WI38 (cell line): ENCODE results near the gene TP53.
A peak's percentile ranks its signal among the peaks of the same experiment; 100 is the strongest.

Experiments
- H3K4me3 ChIP-seq: 2 replicates; pipeline ENCODE4 v1.5.1; 2011; ENCODE audit warnings: low read depth, mild to moderate bottlenecking, control low read depth, low read length
- CTCF ChIP-seq: IDR thresholded peaks from 2 replicates; pipeline ENCODE4 v1.5.1; 2012; ENCODE audit warnings: low read depth, mild to moderate bottlenecking, control low read depth, low read length

TP53 gene

GRCh38 chr17:7633093-7633492, 54.2 kb downstream of the TP53 start:
- H3K4me3 ChIP-seq: no peak overlapping the region
- no peak for TF ChIP-seq CTCF

- peak; percentile 59; the same call in 1 of the 2 replicates for TF ChIP-seq CTCF
- H3K4me3 ChIP-seq: no peak overlapping the region
Measured at GRCh38 chr17:7632492-7632894, 54.8 kb downstream of the TP53 start.

- TF ChIP-seq CTCF: no peak
- no peak overlapping the region for H3K4me3 ChIP-seq
Measured at GRCh38 chr17:7631398-7632380, 55.6 kb downstream of the TP53 start.

- TF ChIP-seq CTCF: no peak
- H3K4me3 ChIP-seq: no peak within 1 kb of the TSS
Measured at GRCh38 chr17:7629939-7630571, 57.2 kb downstream of the TP53 start, which contains the start of gene SHBG. SHBG (plus strand) TSS chr17:7630135; CDS start chr17:7630173, 38 bp downstream.

- H3K4me3 ChIP-seq: peak within 1 kb of the TSS; percentile 86
- TF ChIP-seq CTCF: no peak
Measured at GRCh38 chr17:7627250-7628121, 59.8 kb downstream of the TP53 start, which contains the start of gene SAT2. SAT2 (minus strand) TSS chr17:7627821; CDS start chr17:7627635, 186 bp downstream.

GRCh38 chr17:7626956-7627249, 60.4 kb downstream of the TP53 start:
- H3K4me3 ChIP-seq: peak overlapping the region; percentile 86
- TF ChIP-seq CTCF: no peak
